GM18873 (cell line): ENCODE data around the gene SCTR.
"Not testable (repeated sequence)": the region's sequence is repeated elsewhere in the genome, so short reads cannot be mapped to it uniquely, and the experiment has no call there.

Experiments
- ATAC-seq: cut with Tn5 transposase; IDR thresholded peaks from one replicate; pipeline ENCODE4 v1.9.1; 2021; ENCODE audit warnings: mild to moderate bottlenecking, moderate library complexity, moderate number of reproducible peaks; ENCODE audit not compliant: unreplicated experiment, low FRiP score

SCTR gene

DNA sequence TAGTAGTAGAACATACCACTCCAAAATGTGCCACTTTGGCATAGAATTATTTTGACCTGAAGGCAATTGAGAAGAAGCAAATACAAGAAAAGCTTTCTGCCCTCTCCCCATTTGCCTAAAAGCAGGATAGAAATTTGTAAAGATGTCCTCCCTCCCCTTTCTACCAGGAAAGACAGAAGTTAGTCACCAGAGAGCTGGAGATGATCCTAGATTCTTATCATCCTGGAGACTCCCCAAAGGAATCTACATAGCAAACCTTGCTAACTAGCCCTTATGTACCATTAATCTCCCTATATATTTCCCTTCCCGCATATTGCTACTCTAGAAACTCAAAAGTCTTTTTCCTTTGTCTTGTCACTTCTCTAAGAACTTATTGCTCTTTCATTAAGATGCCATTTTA is 105.2 kb downstream of the SCTR start:
- no peak for ATAC-seq

GRCh38 chr2:119417908-119418307 is 106.4 kb downstream of the SCTR start:
- ATAC-seq: no peak

DNA sequence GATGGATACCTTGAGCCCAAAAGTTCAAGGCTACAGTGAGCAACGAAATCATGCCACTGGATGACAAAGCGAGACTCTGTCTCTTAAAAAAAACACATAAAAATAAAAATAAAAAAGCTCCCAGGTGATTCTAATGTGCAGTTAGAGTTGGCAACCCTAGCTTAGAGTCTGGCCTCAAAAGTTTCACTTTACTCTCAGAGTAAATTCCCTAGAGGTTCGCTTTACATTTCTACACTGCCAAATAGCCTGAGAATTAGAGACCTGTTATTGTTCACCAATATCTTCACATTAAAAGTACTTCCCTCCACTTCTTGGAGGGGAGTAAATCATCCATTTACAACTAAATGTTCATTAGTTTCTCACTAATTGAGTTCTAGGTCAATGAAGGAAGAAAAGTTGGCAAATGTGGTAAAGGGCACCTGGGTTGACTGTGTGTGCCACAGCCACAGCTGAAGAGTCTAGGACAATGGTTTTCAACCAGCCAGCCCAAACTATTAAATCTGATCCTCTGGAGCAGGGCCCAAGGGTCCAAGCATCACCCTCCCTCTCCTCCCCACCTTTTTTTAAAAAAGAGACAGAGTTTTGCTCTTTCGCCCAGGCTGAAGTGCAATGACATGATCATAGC is 107.9 kb downstream of the SCTR start:
- ATAC-seq: no peak

DNA sequence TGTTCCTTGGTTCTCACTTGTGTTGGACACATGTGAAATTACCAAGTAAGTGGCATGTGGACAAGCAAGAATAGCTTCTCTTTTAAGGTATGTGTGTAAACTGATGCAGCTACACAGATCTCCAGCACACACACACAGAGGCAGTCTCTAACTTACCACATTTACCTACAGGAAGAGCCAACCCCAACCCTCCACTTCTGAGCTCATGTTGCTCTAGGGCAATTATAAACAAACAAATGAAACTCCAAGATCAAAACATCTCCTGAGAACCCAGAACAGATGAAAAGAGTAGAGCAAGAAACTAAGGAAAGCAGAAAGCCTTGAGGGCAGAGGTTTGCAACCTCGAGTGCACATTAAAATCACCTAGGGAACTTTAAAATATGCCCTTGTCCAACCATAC is 108.7 kb downstream of the SCTR start:
- no peak for ATAC-seq

DNA sequence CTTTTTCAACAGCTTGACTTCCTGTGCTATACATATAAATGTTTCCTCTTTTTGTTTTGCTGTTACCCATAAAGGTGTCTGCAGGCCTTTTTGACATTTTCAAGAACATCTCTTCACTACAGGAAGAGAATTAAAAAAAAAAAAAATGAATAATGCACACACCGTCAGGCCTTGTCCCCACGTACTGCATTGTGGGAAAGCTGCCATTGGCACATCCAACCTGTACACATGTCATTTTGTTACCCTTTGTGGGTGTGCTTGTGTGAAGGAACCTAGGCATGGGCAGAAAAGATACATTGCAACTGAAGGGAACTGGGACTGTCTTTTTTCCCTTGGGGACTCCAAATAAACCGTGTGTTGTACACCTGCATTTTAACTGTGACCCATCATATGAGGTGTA is 109.4 kb downstream of the SCTR start:
- ATAC-seq: no peak

- no peak for ATAC-seq
Observed at GRCh38 chr2:119409506-119409905, 114.8 kb downstream of the SCTR start.

- ATAC-seq: no peak
Observed at GRCh38 chr2:119408221-119408619, 116.1 kb downstream of the SCTR start.

GRCh38 chr2:119407430-119408220 is 116.7 kb downstream of the SCTR start:
- ATAC-seq: peak; percentile 53

DNA sequence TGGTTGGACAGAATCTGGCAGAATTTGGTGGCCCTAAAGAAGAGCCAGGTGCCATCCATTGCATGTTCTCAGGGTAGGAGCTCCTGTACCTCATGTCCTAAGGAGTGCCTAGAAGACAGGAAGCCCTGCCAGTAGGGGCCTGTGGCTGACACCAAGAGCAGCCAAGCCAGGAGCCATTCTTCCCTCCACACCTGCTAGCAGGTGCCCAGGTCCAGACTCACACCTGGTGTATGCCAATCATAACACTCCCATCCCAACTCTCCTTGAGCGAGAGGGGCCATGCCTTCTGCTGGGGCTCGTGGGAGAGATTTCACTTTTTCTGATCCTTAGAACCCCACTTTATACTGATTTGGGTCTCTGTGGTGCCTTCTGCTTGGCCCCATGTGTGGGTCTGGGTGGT is 119.1 kb downstream of the SCTR start:
- no peak for ATAC-seq

DNA sequence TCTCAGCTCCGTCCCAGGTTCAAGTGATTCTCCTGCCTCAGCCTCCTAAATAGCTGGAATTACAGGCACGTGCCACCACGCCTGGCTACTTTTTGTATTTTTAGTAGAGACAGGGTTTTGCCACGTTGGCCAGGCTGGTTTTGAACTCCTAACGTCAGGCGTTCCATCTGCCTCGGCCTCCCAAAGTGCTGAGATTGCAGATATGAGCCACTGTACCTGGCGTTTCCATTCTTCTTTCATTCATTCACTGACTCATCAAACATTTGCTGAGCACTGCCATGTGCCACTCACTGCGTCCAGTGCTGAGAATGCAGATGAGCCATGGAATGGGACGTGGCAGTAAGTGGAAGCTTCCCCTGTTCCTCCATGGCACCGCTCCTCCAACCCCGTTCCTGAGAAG is 120.7 kb downstream of the SCTR start:
- not testable (repeated sequence) for ATAC-seq

GRCh38 chr2:119402645-119403560 is 121.4 kb downstream of the SCTR start:
- ATAC-seq: no peak

DNA sequence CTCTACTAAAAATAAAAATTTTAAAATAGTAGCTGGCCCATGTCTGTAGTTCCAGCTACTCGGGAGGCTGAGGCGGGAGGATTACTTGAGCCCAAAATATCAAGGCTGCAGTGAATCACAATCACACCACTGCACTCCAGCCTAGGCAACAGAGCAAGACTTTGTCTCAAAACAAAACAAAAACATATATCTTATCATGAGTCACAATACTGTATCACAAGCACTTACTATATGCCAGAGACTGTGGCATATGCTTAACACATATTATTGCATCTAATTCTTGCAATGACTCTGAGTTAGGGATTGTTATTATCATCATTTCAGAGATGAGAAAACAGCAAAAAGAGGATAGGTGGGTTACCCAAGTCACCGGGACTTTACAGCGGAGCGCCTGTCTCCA is 122.2 kb downstream of the SCTR start:
- no peak for ATAC-seq

GRCh38 chr2:119397196-119397595 is 127.1 kb downstream of the SCTR start:
- ATAC-seq: no peak

DNA sequence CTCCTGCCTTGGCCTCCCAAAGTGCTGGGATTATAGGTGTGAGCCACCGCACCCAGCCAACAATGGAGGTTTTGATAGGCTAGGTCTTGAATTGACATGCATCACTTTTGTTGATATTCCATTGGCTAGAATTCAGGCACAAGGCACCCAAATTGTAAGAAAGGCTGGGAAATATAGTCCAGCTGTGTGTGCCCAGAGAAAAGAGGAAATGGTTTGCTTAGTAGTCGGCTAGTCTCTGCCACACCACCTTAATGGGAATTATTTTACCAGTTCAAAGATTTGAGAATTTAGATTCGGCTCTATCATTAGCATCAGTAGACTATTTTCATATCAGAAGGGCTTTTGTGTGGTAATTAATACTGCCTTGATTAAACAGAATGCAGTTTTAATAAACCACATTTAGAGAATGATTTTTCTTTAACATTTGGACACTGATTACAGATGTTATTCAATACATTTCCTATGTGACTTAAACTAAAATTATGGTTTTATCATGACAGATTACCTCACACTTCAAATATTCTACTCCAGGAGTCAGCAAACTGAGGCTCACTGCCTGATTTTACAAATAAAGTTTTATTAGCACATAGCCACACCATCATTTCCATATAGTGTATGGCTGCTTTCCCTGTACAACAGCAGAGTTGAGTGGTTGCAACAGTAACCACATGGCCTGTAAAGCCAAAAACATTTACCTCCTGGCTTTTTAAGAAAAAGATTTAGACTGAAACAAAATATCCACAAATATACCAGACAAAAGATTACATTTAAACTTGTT is 130.1 kb downstream of the SCTR start:
- ATAC-seq: no peak
